ENCODE measurements around the gene ANO10. TPM values are rescaled to one million over a fixed set of nuclear protein-coding genes. Genes with fewer than 3 reads are reported as not detected.

ANO10 gene
- total RNA-seq, 2 donors from 2014 or later = 9.6 to 11.3 TPM

DNA sequence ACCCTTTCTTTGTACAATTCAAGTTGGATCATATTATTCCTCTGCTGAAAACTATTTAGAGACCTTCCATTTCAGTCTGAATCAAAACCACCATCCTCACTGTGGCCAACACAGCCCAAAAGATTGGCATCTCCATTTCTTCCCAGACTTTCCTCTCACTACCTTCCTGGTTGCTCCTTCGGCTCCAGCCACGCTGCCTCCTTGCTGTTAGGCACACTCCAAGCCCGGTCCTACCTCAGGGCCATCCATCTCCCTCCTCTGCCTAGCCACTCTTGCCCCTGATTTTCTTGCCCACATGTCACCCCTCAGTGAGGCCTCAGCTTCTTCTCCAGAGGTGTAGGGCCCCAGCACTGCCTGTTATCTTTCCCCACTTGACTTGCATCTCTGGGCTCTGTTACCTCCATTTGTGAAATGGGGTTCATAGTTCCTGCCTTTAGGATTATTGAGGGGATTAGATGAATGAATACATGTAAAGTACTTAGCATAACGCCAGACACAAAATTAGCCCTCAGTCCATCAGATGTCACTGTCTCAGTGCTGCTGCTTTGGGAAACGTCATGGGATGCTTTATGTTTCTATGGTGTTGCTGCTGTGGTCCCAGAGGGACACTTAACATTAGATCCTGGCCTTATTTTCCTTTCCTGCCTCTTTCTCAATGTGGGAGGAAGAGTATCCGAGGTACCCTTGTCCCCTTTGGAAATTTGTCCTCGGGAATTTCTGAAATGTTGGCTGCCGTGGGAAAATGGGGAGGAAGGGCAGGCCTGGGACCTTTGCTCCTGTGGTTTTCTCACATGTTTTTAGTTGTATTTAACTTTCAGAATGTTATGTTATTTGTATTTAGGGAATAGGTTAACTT, 304.1 kb downstream of the ANO10 start:
- no peak overlapping the region for H3K4me3 ChIP-seq
- no peaks in the 10 kb centered on the region for H3K27me3 ChIP-seq
- H3K36me3 ChIP-seq = no peaks in the 10 kb centered on the region
- peak overlapping the region; percentile 17 to 43 for H3K27ac ChIP-seq
- DNase-seq (ENCODE audit: low spot score) = no peak
- H3K9me3 ChIP-seq = no peaks in the 10 kb centered on the region
- H3K4me1 ChIP-seq = peaks cover 0 to 46% of the 10 kb centered on the region in 2 donors
- TF ChIP-seq, protein P1, sequence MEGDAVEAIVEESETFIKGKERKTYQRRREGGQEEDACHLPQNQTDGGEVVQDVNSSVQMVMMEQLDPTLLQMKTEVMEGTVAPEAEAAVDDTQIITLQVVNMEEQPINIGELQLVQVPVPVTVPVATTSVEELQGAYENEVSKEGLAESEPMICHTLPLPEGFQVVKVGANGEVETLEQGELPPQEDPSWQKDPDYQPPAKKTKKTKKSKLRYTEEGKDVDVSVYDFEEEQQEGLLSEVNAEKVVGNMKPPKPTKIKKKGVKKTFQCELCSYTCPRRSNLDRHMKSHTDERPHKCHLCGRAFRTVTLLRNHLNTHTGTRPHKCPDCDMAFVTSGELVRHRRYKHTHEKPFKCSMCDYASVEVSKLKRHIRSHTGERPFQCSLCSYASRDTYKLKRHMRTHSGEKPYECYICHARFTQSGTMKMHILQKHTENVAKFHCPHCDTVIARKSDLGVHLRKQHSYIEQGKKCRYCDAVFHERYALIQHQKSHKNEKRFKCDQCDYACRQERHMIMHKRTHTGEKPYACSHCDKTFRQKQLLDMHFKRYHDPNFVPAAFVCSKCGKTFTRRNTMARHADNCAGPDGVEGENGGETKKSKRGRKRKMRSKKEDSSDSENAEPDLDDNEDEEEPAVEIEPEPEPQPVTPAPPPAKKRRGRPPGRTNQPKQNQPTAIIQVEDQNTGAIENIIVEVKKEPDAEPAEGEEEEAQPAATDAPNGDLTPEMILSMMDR (IDR thresholded peaks at IDR 0.05) = no peak

DNA sequence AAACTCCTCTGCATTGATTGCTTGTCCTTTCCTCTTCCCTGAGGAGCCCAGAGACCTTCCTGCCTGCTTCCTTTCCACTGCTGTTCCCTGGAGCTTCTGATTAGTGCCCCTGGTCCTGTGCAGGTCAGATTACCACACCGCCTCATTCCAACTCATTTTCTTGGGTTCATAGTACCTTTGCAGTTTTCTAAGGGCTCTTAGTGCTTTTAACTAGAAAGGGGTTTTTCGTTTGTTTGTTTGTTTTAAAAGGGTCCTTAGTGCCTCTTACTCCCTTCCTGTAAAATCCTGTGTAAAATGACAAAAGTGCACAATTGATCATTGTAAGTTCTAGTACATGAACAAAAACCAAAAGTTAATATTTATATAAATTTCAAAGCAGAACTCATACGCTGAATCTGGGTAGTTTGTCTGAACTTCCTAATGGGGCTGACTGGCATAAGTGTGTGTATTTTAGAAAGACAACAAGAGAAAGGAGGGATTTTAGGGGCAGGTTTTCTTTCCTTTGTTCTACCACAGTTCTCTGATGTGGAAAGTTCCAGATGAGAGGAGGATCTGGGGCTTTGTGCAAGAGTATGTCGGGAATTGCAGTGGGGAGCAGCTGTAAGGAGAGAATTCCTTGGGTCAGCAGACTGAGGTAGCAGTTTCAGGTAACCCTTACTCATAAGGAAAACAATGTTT, 304.9 kb downstream of the ANO10 start:
- no peaks in the 10 kb centered on the region for H3K36me3 ChIP-seq

More for the DNA sequence above, 304.9 kb downstream of the ANO10 start:
- no peaks in the 10 kb centered on the region for H3K27me3 ChIP-seq
- H3K4me3 ChIP-seq = no peak overlapping the region
- H3K27ac ChIP-seq = peak overlapping the region; percentile 13 to 43
- peaks cover 0 to 46% of the 10 kb centered on the region in 2 donors for H3K4me1 ChIP-seq
- no peak for DNase-seq (ENCODE audit: low spot score)
- no peaks in the 10 kb centered on the region for H3K9me3 ChIP-seq
- TF ChIP-seq, protein P1 (IDR thresholded peaks at IDR 0.05) = no peak

Other genes starting within 250 kb of the ANO10 start
- gene ABHD5, start 68.9 kb upstream of the ANO10 start, total RNA-seq = 10 to 100 TPM; 16.4 to 20.2 TPM